Epithelial cell of proximal tubule (primary cell): ENCODE results near the gene TRABD2A. TPM values are rescaled to one million over a fixed set of nuclear protein-coding genes. Genes with fewer than 3 reads are reported as not detected.

Experiments
- DNase-seq: peaks from one replicate; pipeline ENCODE4 v3.0.0-alpha.2; 2011; ENCODE audit warnings: low read depth
- H3K4me3 ChIP-seq: 2 replicates; pipeline ENCODE4 v1.5.1; 2011; ENCODE audit warnings: low read depth, mild to moderate bottlenecking, low read length
- CTCF ChIP-seq: conservative IDR thresholded peaks from 2 replicates; pipeline ENCODE4 v1.5.1; 2012; ENCODE audit warnings: low read depth, mild to moderate bottlenecking, low read length
- total RNA-seq: library from RNA; depleted of rRNA; stranded (reverse); fragments of >200 nt; gene quantifications from 2 replicates; pipeline ENCODE4 v1.2.3, GENCODE V29; 2015

Gene TRABD2A
- total RNA-seq, 1 donor from 2014 or later = 0.58 TPM

- no peak overlapping the region for H3K4me3 ChIP-seq
- no peak for DNase-seq
- TF ChIP-seq CTCF = no peak
Observed at GRCh38 chr2:84839851-84840250, 41.0 kb downstream of the TRABD2A start.

- TF ChIP-seq CTCF = no peak
- no peak for DNase-seq
- H3K4me3 ChIP-seq = no peak overlapping the region
Observed at GRCh38 chr2:84838434-84839145, 42.3 kb downstream of the TRABD2A start.

GRCh38 chr2:84836215-84836614 lies 44.7 kb downstream of the TRABD2A start:
- DNase-seq = no peak
- no peak overlapping the region for H3K4me3 ChIP-seq
- no peak for TF ChIP-seq CTCF

GRCh38 chr2:84833481-84834150 lies 47.3 kb downstream of the TRABD2A start:
- no peak for DNase-seq
- TF ChIP-seq CTCF = no peak
- no peak overlapping the region for H3K4me3 ChIP-seq

GRCh38 chr2:84832772-84833461 lies 48.0 kb downstream of the TRABD2A start:
- TF ChIP-seq CTCF = no peak
- DNase-seq = no peak
- H3K4me3 ChIP-seq = no peak overlapping the region

GRCh38 chr2:84830758-84831500 lies 50.0 kb downstream of the TRABD2A start:
- no peak for TF ChIP-seq CTCF
- no peak overlapping the region for H3K4me3 ChIP-seq
- no peak for DNase-seq
